ENCODE measurements around the gene ELMOD2. TPM values are rescaled to one million over a fixed set of nuclear protein-coding genes. Genes with fewer than 3 reads are reported as not detected.

ELMOD2 gene
- total RNA-seq, 1 experiment from 2014 or later: 20.9 TPM

DNA sequence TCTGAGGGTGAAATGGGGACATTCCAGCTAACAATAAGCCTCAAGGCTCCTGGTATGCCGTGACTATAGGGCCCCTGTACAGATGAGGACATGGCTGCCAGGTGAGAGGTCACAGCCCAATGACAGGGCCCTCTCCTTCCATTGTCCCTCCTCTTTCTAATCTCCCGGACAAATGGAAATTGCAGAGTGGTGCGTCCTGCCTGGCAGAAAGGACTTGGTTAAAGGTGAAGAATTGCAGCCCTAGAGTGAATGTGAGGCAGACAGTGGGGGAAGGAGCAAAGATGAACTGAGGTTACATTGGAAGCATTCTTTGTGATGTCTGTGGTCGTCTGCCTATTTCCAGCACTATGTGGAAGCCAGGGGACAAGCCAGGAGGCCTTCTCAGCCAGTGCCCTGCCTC, 51.5 kb downstream of the ELMOD2 start:
- Histone ChIP-seq H3K36me3 (ENCODE audit: control insufficient read depth, insufficient read depth, low read length) (no peaks in the 10 kb centered on the region), H3K4me3 (ENCODE audit: low read depth in 2 of 2, low read length in 2 of 2) (no peak overlapping the region), H3K9me3 (ENCODE audit: control insufficient read depth, insufficient read depth, low read depth, low read length) (no peaks in the 10 kb centered on the region; the same call in 1 of the 2 replicates), H3K27ac (ENCODE audit: low read length) (no peak overlapping the region), H3K4me1 (ENCODE audit: control insufficient read depth, insufficient read depth, low read length) (no peaks in the 10 kb centered on the region; the same call in 1 of the 2 replicates), H3K27me3 (ENCODE audit: control insufficient read depth, insufficient read depth, low read length) (peaks cover 12% of the 10 kb centered on the region)
- intact Hi-C loops (cut with micrococcal nuclease; ENCODE audit: unreplicated experiment): no loop called here
- TF ChIP-seq TCF7L2 (IDR thresholded peaks at IDR 0.05; ENCODE audit: low read depth, low read length): no peak
- ATAC-seq (no peak), DNase-seq (ENCODE audit: low read depth, low spot score) (no peak)
- in situ Hi-C loops (cut with HindIII; ENCODE audit: low pct_unique_long_range_greater_than_20kb, low sequenced_read_pairs): no loop called here
- POLR2A ChIA-PET: no interaction called here
- BruUV-seq (replicated peaks): no TSS peak
- CTCF ChIA-PET: no interaction called here

DNA sequence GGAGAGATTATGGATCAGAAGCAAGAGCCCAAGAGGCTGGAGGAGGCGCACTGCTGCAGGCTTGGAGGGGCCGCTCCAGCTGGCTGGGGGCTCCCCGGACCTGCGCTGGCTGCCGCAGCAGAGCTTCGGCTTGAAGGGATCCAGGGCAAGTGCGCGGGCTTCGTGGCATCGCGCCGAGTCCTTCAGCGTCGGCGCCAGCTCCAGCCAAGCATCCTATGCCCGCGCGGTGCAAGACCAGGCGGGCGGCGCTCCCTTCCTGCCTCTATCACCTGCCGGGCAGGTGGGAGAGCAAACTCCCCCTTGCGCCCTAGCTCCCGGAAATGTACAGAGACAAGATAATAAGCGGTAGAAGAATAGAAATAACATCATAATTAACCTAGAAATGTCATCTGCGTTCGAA, 55.3 kb downstream of the ELMOD2 start:
- H3K27ac ChIP-seq (ENCODE audit: low read length): no peak overlapping the region
- no peaks in the 10 kb centered on the region for H3K36me3 ChIP-seq (ENCODE audit: control insufficient read depth, insufficient read depth, low read length)
- BruUV-seq (replicated peaks): no TSS peak
- H3K4me3 ChIP-seq (ENCODE audit: low read depth in 2 of 2, low read length in 2 of 2): no peak overlapping the region
- peaks cover 11% of the 10 kb centered on the region for H3K27me3 ChIP-seq (ENCODE audit: control insufficient read depth, insufficient read depth, low read length)
- intact Hi-C loops (cut with micrococcal nuclease; ENCODE audit: unreplicated experiment) (no loop called here), in situ Hi-C loops (cut with HindIII; ENCODE audit: low pct_unique_long_range_greater_than_20kb, low sequenced_read_pairs) (no loop called here)
- no peak for TF ChIP-seq POLR2AphosphoS5 (IDR thresholded peaks at IDR 0.05; ENCODE audit: low read depth, low read length)
- TF ChIP-seq SIN3A (IDR thresholded peaks at IDR 0.05; ENCODE audit: borderline replicate concordance, insufficient read depth, low read depth, low read length): no peak
- TF ChIP-seq, protein P1, sequence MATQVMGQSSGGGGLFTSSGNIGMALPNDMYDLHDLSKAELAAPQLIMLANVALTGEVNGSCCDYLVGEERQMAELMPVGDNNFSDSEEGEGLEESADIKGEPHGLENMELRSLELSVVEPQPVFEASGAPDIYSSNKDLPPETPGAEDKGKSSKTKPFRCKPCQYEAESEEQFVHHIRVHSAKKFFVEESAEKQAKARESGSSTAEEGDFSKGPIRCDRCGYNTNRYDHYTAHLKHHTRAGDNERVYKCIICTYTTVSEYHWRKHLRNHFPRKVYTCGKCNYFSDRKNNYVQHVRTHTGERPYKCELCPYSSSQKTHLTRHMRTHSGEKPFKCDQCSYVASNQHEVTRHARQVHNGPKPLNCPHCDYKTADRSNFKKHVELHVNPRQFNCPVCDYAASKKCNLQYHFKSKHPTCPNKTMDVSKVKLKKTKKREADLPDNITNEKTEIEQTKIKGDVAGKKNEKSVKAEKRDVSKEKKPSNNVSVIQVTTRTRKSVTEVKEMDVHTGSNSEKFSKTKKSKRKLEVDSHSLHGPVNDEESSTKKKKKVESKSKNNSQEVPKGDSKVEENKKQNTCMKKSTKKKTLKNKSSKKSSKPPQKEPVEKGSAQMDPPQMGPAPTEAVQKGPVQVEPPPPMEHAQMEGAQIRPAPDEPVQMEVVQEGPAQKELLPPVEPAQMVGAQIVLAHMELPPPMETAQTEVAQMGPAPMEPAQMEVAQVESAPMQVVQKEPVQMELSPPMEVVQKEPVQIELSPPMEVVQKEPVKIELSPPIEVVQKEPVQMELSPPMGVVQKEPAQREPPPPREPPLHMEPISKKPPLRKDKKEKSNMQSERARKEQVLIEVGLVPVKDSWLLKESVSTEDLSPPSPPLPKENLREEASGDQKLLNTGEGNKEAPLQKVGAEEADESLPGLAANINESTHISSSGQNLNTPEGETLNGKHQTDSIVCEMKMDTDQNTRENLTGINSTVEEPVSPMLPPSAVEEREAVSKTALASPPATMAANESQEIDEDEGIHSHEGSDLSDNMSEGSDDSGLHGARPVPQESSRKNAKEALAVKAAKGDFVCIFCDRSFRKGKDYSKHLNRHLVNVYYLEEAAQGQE (IDR thresholded peaks at IDR 0.05; ENCODE audit: insufficient read depth in 1 of 2, low read depth in 2 of 2, low read length in 1 of 2): no peak
- no peak for TF ChIP-seq TCF7L2 (IDR thresholded peaks at IDR 0.05; ENCODE audit: low read depth, low read length)
- TF ChIP-seq, protein P2, sequence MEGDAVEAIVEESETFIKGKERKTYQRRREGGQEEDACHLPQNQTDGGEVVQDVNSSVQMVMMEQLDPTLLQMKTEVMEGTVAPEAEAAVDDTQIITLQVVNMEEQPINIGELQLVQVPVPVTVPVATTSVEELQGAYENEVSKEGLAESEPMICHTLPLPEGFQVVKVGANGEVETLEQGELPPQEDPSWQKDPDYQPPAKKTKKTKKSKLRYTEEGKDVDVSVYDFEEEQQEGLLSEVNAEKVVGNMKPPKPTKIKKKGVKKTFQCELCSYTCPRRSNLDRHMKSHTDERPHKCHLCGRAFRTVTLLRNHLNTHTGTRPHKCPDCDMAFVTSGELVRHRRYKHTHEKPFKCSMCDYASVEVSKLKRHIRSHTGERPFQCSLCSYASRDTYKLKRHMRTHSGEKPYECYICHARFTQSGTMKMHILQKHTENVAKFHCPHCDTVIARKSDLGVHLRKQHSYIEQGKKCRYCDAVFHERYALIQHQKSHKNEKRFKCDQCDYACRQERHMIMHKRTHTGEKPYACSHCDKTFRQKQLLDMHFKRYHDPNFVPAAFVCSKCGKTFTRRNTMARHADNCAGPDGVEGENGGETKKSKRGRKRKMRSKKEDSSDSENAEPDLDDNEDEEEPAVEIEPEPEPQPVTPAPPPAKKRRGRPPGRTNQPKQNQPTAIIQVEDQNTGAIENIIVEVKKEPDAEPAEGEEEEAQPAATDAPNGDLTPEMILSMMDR (IDR thresholded peaks at IDR 0.05): no peak
- no peaks in the 10 kb centered on the region; the same call in 1 of the 2 replicates for H3K4me1 ChIP-seq (ENCODE audit: control insufficient read depth, insufficient read depth, low read length)
- POLR2A ChIA-PET: no interaction called here
- H3K9me3 ChIP-seq (ENCODE audit: control insufficient read depth, insufficient read depth, low read depth, low read length): no peaks in the 10 kb centered on the region
- CTCF ChIA-PET: no interaction called here
- DNase-seq (ENCODE audit: low read depth, low spot score): no peak
- ATAC-seq: peak; percentile 48; the same call in 1 of the 2 replicates

- no peaks in the 10 kb centered on the region; the same call in 1 of the 2 replicates for H3K4me1 ChIP-seq (ENCODE audit: control insufficient read depth, insufficient read depth, low read length)
- ChIA-PET CTCF (no interaction called here), POLR2A (no interaction called here)
- H3K9me3 ChIP-seq (ENCODE audit: control insufficient read depth, insufficient read depth, low read depth, low read length): no peaks in the 10 kb centered on the region
- no TSS peak for BruUV-seq (replicated peaks)
- DNase-seq (ENCODE audit: low read depth, low spot score): no peak
- H3K4me3 ChIP-seq (ENCODE audit: low read depth in 2 of 2, low read length in 2 of 2): no peak overlapping the region
- no peak overlapping the region for H3K27ac ChIP-seq (ENCODE audit: low read length)
- intact Hi-C loops (cut with micrococcal nuclease; ENCODE audit: unreplicated experiment): no loop called here
- ATAC-seq: no peak
- no peaks in the 10 kb centered on the region for H3K36me3 ChIP-seq (ENCODE audit: control insufficient read depth, insufficient read depth, low read length)
- peaks cover 11% of the 10 kb centered on the region for H3K27me3 ChIP-seq (ENCODE audit: control insufficient read depth, insufficient read depth, low read length)
- no peak for TF ChIP-seq SIN3A (IDR thresholded peaks at IDR 0.05; ENCODE audit: borderline replicate concordance, insufficient read depth, low read depth, low read length)
- TF ChIP-seq, protein P2 (IDR thresholded peaks at IDR 0.05): no peak
- TF ChIP-seq TCF7L2 (IDR thresholded peaks at IDR 0.05; ENCODE audit: low read depth, low read length): no peak
- no peak for TF ChIP-seq POLR2AphosphoS5 (IDR thresholded peaks at IDR 0.05; ENCODE audit: low read depth, low read length)
- TF ChIP-seq, protein P1 (IDR thresholded peaks at IDR 0.05; ENCODE audit: insufficient read depth in 1 of 2, low read depth in 2 of 2, low read length in 1 of 2): no peak
- in situ Hi-C loops (cut with HindIII; ENCODE audit: low pct_unique_long_range_greater_than_20kb, low sequenced_read_pairs): no loop called here
Measured at GRCh38 chr4:140581078-140581477, 57.1 kb downstream of the ELMOD2 start.
